ENCODE measurements around the gene LRAT.

The LRAT gene

GRCh38 chr4:154741922-154742850 lies 1.6 kb upstream of the LRAT start:
- no peak overlapping the region for H3K27ac ChIP-seq (replicated peaks)
- H3K4me3 ChIP-seq (replicated peaks; ENCODE audit: insufficient read depth, low read length) = no peak overlapping the region
- DNase-seq (ENCODE audit: low read depth in 1 of 2, low spot score in 1 of 2) = no peak
- TF ChIP-seq SPI1 (IDR thresholded peaks at IDR 0.05; ENCODE audit: borderline replicate concordance, low read depth) = no peak
- TF ChIP-seq GABPA (IDR thresholded peaks at IDR 0.05; ENCODE audit: low read depth) = no peak
- TF ChIP-seq, protein P1, sequence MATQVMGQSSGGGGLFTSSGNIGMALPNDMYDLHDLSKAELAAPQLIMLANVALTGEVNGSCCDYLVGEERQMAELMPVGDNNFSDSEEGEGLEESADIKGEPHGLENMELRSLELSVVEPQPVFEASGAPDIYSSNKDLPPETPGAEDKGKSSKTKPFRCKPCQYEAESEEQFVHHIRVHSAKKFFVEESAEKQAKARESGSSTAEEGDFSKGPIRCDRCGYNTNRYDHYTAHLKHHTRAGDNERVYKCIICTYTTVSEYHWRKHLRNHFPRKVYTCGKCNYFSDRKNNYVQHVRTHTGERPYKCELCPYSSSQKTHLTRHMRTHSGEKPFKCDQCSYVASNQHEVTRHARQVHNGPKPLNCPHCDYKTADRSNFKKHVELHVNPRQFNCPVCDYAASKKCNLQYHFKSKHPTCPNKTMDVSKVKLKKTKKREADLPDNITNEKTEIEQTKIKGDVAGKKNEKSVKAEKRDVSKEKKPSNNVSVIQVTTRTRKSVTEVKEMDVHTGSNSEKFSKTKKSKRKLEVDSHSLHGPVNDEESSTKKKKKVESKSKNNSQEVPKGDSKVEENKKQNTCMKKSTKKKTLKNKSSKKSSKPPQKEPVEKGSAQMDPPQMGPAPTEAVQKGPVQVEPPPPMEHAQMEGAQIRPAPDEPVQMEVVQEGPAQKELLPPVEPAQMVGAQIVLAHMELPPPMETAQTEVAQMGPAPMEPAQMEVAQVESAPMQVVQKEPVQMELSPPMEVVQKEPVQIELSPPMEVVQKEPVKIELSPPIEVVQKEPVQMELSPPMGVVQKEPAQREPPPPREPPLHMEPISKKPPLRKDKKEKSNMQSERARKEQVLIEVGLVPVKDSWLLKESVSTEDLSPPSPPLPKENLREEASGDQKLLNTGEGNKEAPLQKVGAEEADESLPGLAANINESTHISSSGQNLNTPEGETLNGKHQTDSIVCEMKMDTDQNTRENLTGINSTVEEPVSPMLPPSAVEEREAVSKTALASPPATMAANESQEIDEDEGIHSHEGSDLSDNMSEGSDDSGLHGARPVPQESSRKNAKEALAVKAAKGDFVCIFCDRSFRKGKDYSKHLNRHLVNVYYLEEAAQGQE (IDR thresholded peaks at IDR 0.05; ENCODE audit: insufficient replicate concordance, low read depth) = no peak
- no peak for TF ChIP-seq POLR2AphosphoS5 (IDR thresholded peaks at IDR 0.05; ENCODE audit: low read depth)
- TF ChIP-seq, protein P2, sequence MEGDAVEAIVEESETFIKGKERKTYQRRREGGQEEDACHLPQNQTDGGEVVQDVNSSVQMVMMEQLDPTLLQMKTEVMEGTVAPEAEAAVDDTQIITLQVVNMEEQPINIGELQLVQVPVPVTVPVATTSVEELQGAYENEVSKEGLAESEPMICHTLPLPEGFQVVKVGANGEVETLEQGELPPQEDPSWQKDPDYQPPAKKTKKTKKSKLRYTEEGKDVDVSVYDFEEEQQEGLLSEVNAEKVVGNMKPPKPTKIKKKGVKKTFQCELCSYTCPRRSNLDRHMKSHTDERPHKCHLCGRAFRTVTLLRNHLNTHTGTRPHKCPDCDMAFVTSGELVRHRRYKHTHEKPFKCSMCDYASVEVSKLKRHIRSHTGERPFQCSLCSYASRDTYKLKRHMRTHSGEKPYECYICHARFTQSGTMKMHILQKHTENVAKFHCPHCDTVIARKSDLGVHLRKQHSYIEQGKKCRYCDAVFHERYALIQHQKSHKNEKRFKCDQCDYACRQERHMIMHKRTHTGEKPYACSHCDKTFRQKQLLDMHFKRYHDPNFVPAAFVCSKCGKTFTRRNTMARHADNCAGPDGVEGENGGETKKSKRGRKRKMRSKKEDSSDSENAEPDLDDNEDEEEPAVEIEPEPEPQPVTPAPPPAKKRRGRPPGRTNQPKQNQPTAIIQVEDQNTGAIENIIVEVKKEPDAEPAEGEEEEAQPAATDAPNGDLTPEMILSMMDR (IDR thresholded peaks at IDR 0.05; ENCODE audit: insufficient read depth, low read length) = no peak
- H3K27me3 ChIP-seq (ENCODE audit: insufficient read depth, poor library complexity, severe bottlenecking) = peaks cover 31% of the 10 kb centered on the region

- TF ChIP-seq POLR2AphosphoS5 (IDR thresholded peaks at IDR 0.05; ENCODE audit: low read depth) = no peak
- TF ChIP-seq, protein P1 (IDR thresholded peaks at IDR 0.05; ENCODE audit: insufficient replicate concordance, low read depth) = no peak
- TF ChIP-seq, protein P2 (IDR thresholded peaks at IDR 0.05; ENCODE audit: insufficient read depth, low read length) = no peak
- TF ChIP-seq GABPA (IDR thresholded peaks at IDR 0.05; ENCODE audit: low read depth) = no peak
- TF ChIP-seq SPI1 (IDR thresholded peaks at IDR 0.05; ENCODE audit: borderline replicate concordance, low read depth) = no peak
- Histone ChIP-seq H3K4me3 (replicated peaks; ENCODE audit: insufficient read depth, low read length) (no peak overlapping the region), H3K27me3 (ENCODE audit: insufficient read depth, poor library complexity, severe bottlenecking) (peaks cover 33% of the 10 kb centered on the region), H3K27ac (replicated peaks) (no peak overlapping the region)
- DNase-seq (ENCODE audit: low read depth in 1 of 2, low spot score in 1 of 2) = no peak
These were observed 634 bp downstream of the LRAT start for GRCh38 chr4:154744341-154744926.

GRCh38 chr4:154757713-154758112 lies 13.9 kb downstream of the LRAT start:
- Histone ChIP-seq H3K27ac (replicated peaks) (no peak overlapping the region), H3K27me3 (ENCODE audit: insufficient read depth, poor library complexity, severe bottlenecking) (no peaks in the 10 kb centered on the region), H3K4me3 (replicated peaks; ENCODE audit: insufficient read depth, low read length) (no peak overlapping the region)
- no peak for TF ChIP-seq SPI1 (IDR thresholded peaks at IDR 0.05; ENCODE audit: borderline replicate concordance, low read depth)
- no peak for TF ChIP-seq POLR2AphosphoS5 (IDR thresholded peaks at IDR 0.05; ENCODE audit: low read depth)
- TF ChIP-seq, protein P1 (IDR thresholded peaks at IDR 0.05; ENCODE audit: insufficient replicate concordance, low read depth) = no peak
- TF ChIP-seq, protein P2 (IDR thresholded peaks at IDR 0.05; ENCODE audit: insufficient read depth, low read length) = no peak
- TF ChIP-seq GABPA (IDR thresholded peaks at IDR 0.05; ENCODE audit: low read depth) = no peak
- DNase-seq (ENCODE audit: low read depth in 1 of 2, low spot score in 1 of 2) = no peak
